ENCODE measurements around the gene GAB2. TPM values are rescaled to one million over a fixed set of nuclear protein-coding genes. Genes with fewer than 3 reads are reported as not detected.

The GAB2 gene
- total and polyA plus RNA-seq, 2 of the 4 experiments (the other 2 are of a cell fraction), result 3.3 to 5.9 TPM

- Histone ChIP-seq H2BK15ac (ENCODE audit: low read depth, low read length) (no peak overlapping the region), H3K27ac (ENCODE audit: insufficient read depth, low read length) (no peak overlapping the region), H4K91ac (ENCODE audit: insufficient read depth, low read depth, low read length) (no peak overlapping the region), H3K9ac (ENCODE audit: low read depth, low read length) (no peak overlapping the region), H3K36me3 (ENCODE audit: control insufficient read depth, insufficient read depth, low read length) (no peaks in the 10 kb centered on the region), H2BK120ac (ENCODE audit: low read depth, low read length) (no peak overlapping the region), H4K20me1 (ENCODE audit: insufficient read depth, low read length) (peaks cover 7% of the 10 kb centered on the region), H3K9me3 (ENCODE audit: control insufficient read depth, insufficient read depth, low read length) (no peaks in the 10 kb centered on the region), H3K27me3 (ENCODE audit: control insufficient read depth, insufficient read depth, low read length) (no peaks in the 10 kb centered on the region), H3K56ac (ENCODE audit: extremely low read depth, insufficient read depth, low read length) (no peak overlapping the region), H2AFZ (replicated peaks; ENCODE audit: low read length, poor library complexity) (no peak overlapping the region), H3K18ac (ENCODE audit: low read depth, low read length) (no peak overlapping the region), H3K4me3 (ENCODE audit: insufficient read depth, low read depth, low read length) (no peak overlapping the region), H3K4me1 (ENCODE audit: control insufficient read depth, insufficient read depth, low read length) (peaks cover 8% of the 10 kb centered on the region), H4K8ac (ENCODE audit: low read depth in 2 of 2, low read length in 2 of 2) (no peak overlapping the region), H4K5ac (ENCODE audit: low read depth, low read length) (no peak overlapping the region), H3K79me1 (ENCODE audit: low read depth in 1 of 2, low read length in 2 of 2) (peaks cover 13 to 39% of the 10 kb centered on the region in 2 experiments; a peak in 3 of 4 replicates), H2AK9ac (replicated peaks; ENCODE audit: low read depth, low read length, poor library complexity) (no peak overlapping the region), H3K4me2 (ENCODE audit: low read depth, low read length) (no peak overlapping the region), H3K4ac (ENCODE audit: low read depth, low read length) (no peak overlapping the region), H2AK5ac (ENCODE audit: low read depth, low read length) (no peak overlapping the region), H3K23ac (ENCODE audit: low read depth, low read length) (no peak overlapping the region), H2BK20ac (ENCODE audit: low read depth, low read length) (no peak overlapping the region), H2BK5ac (ENCODE audit: low read depth, low read length, poor library complexity, severe bottlenecking) (no peak overlapping the region), H3K14ac (replicated peaks; ENCODE audit: low read depth, low read length) (no peak overlapping the region), H3K9me1 (ENCODE audit: insufficient read depth, low read length) (peaks cover 7% of the 10 kb centered on the region)
- WGBS, 2 experiments (ENCODE audit: extremely low coverage in 2 of 2, insufficient read length in 1 of 2), result no CpG with 5 or more reads among the region's 4 CpGs
- intact Hi-C loops (cut with micrococcal nuclease) (no loop called here), in situ Hi-C loops (cut with MboI; ENCODE audit: low sequenced_read_pairs) (no loop called here), dilution Hi-C loops (cut with HindIII; ENCODE audit: low sequenced_read_pairs, unreplicated experiment) (no loop called here)
- TF ChIP-seq MAZ (IDR thresholded peaks at IDR 0.05; ENCODE audit: borderline replicate concordance, low read depth, low read length), result no peak
- TF ChIP-seq BHLHE40 (IDR thresholded peaks at IDR 0.05; ENCODE audit: low read depth, low read length), result no peak
- TF ChIP-seq CTCF (conservative IDR thresholded peaks at IDR 0.05; ENCODE audit: low read depth, low read length), result no peak
- no peak for TF ChIP-seq RAD21 (IDR thresholded peaks at IDR 0.05; ENCODE audit: low read length)
- TF ChIP-seq USF2 (IDR thresholded peaks at IDR 0.05; ENCODE audit: low read depth, low read length), result no peak
- no peak for TF ChIP-seq POLR2A (IDR thresholded peaks at IDR 0.05; ENCODE audit: low read depth, low read length)
- no peak for TF ChIP-seq NFE2L2 (IDR thresholded peaks at IDR 0.05; ENCODE audit: low read depth, low read length)
- no TSS peak for BruUV-seq (replicated peaks)
- DNase-seq (no peak), ATAC-seq (ENCODE audit: low read depth) (no peak)
- ChIA-PET POLR2A (ENCODE audit: unreplicated experiment) (interaction anchor here (0.6 kb wide), 1 partner anchor 9 kb away, joined by 3 read pairs; no protein-coding TSS in a partner anchor), CTCF (no interaction called here)
These were observed 104.9 kb downstream of the GAB2 start for GRCh38 chr11:78312712-78313111.

Measured in IMR-90 (cell line).